ENCODE measurements around the gene PALM3. TPM values are rescaled to one million over a fixed set of nuclear protein-coding genes. Genes with fewer than 3 reads are reported as not detected.

PALM3 gene
- total and polyA plus RNA-seq, 10 of the 15 experiments (the other 5 are each of a cell fraction or from before 2014, with no cell fraction given) = 0.07 TPM; not detected in 9

- TF ChIP-seq CTCF (IDR thresholded peaks at IDR 0.05 in 2 of 3, conservative IDR thresholded peaks at IDR 0.05 in 1 of 3; ENCODE audit: control insufficient read depth in 2 of 3, extremely low read depth in 1 of 3, insufficient read depth in 1 of 3, low read depth in 3 of 3, low read length in 3 of 3) = peak in 2 of 3 experiments; percentile 14 to 15; a peak in 1 of 6 replicates
- TF ChIP-seq, protein P1, sequence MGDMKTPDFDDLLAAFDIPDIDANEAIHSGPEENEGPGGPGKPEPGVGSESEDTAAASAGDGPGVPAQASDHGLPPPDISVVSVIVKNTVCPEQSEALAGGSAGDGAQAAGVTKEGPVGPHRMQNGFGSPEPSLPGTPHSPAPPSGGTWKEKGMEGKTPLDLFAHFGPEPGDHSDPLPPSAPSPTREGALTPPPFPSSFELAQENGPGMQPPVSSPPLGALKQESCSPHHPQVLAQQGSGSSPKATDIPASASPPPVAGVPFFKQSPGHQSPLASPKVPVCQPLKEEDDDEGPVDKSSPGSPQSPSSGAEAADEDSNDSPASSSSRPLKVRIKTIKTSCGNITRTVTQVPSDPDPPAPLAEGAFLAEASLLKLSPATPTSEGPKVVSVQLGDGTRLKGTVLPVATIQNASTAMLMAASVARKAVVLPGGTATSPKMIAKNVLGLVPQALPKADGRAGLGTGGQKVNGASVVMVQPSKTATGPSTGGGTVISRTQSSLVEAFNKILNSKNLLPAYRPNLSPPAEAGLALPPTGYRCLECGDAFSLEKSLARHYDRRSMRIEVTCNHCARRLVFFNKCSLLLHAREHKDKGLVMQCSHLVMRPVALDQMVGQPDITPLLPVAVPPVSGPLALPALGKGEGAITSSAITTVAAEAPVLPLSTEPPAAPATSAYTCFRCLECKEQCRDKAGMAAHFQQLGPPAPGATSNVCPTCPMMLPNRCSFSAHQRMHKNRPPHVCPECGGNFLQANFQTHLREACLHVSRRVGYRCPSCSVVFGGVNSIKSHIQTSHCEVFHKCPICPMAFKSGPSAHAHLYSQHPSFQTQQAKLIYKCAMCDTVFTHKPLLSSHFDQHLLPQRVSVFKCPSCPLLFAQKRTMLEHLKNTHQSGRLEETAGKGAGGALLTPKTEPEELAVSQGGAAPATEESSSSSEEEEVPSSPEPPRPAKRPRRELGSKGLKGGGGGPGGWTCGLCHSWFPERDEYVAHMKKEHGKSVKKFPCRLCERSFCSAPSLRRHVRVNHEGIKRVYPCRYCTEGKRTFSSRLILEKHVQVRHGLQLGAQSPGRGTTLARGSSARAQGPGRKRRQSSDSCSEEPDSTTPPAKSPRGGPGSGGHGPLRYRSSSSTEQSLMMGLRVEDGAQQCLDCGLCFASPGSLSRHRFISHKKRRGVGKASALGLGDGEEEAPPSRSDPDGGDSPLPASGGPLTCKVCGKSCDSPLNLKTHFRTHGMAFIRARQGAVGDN (IDR thresholded peaks at IDR 0.05) = no peak
Observed at GRCh38 chr19:14096272-14096992, 34.6 kb upstream of the PALM3 start (continued).

DNA sequence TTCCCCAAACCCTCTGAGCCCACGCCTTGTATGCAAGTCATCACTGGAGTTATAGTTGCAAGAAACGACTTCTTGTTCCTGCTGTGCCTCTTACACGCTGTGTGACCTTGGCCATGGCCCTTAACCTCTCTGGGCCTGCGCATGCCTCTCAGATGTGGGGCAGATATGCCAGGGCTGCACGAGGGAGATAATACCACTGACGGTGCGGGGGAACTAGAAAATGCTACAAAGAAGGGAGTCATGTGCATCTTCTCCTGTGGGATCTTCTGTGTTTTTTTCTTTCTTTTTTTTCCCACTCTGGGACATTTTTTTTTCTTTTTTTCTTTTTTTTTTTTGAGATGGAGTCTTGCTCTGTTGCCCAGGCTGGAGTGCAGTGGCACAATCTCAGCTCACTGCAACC lies 33.0 kb upstream of the PALM3 start:
- in situ Hi-C loops (cut with MboI) (no loop called here), intact Hi-C loops (cut with micrococcal nuclease; ENCODE audit: unreplicated experiment) (no loop called here)
- Histone ChIP-seq H3K4me3 (no peak overlapping the region), H3K4me1 (ENCODE audit: control insufficient read depth, insufficient read depth, low read length) (no peaks in the 10 kb centered on the region), H3K9me3 (replicated peaks; ENCODE audit: control insufficient read depth, insufficient read depth, low read length) (peaks cover 2% of the 10 kb centered on the region; the same call in 1 of the 3 replicates), H3K79me2 (ENCODE audit: control insufficient read depth, insufficient read depth, low read length) (no peaks in the 10 kb centered on the region; the same call in 1 of the 2 replicates), H3K27ac (ENCODE audit: control insufficient read depth, insufficient read depth) (no peak overlapping the region), H3K36me3 (ENCODE audit: control insufficient read depth in 2 of 2, insufficient read depth in 2 of 2, low read length in 1 of 2) (peaks cover 0 to 10% of the 10 kb centered on the region in 2 experiments), H4K20me1 (ENCODE audit: control insufficient read depth, insufficient read depth) (no peaks in the 10 kb centered on the region), H3K4me2 (ENCODE audit: control insufficient read depth, insufficient read depth) (no peak overlapping the region), H2AFZ (ENCODE audit: control insufficient read depth, low read depth, low read length) (no peak overlapping the region), H3K27me3 (replicated peaks in 1 of 2; ENCODE audit: control insufficient read depth in 2 of 2, insufficient read depth in 2 of 2, low read length in 1 of 2) (no peaks in the 10 kb centered on the region), H3K9ac (ENCODE audit: control insufficient read depth, insufficient read depth, low read length) (no peak overlapping the region)
- DNase-seq (ENCODE audit: low read depth, low spot score) (no peak), ATAC-seq (no peak), FAIRE-seq (no peak)
- 86% methylated on average over 7 of the region's 7 CpGs for WGBS (ENCODE audit: insufficient coverage, insufficient replicate concordance, low lambda C conversion rate, missing lambda C conversion rate)
- SMC1A ChIA-PET (ENCODE audit: uncharacterized antibody, unreplicated experiment) = no interaction called here
- TSS peak; percentile 46 for BruUV-seq (replicated peaks)
- POLR2A ChIA-PET = interaction anchor here (4.1 kb wide), 1 partner anchor 13 kb away, joined by 23 read pairs; no protein-coding TSS in a partner anchor
- CTCF ChIA-PET = interaction anchor here (0.5 to 1.9 kb wide), 3 partner anchors 14 to 267 kb away, joined by 4 to 5 read pairs (median 4); partner anchors contain the start of gene ASF1B
- RAD21 ChIA-PET (ENCODE audit: unreplicated experiment) = no interaction called here
- TF ChIP-seq CBX5 (IDR thresholded peaks at IDR 0.05; ENCODE audit: low read depth) (no peak), BRCA1 (IDR thresholded peaks at IDR 0.05; ENCODE audit: low read depth, low read length) (no peak), NBN (IDR thresholded peaks at IDR 0.05) (no peak), WRNIP1 (IDR thresholded peaks at IDR 0.05; ENCODE audit: borderline replicate concordance, low read depth, low read length) (no peak), BHLHE40 (IDR thresholded peaks at IDR 0.05; ENCODE audit: borderline replicate concordance in 1 of 2, low read depth in 2 of 2, low read length in 1 of 2) (no peak), RAD21 (IDR thresholded peaks at IDR 0.05; ENCODE audit: insufficient read depth, low read depth, low read length) (no peak), BMI1 (IDR thresholded peaks at IDR 0.05; ENCODE audit: borderline replicate concordance) (no peak), NFXL1 (IDR thresholded peaks at IDR 0.05; ENCODE audit: borderline replicate concordance) (no peak), TCF3 (IDR thresholded peaks at IDR 0.05; ENCODE audit: borderline replicate concordance, insufficient read depth, low read depth, low read length) (no peak)

Measured in GM12878 (cell line).